HCT116 (cell line): ENCODE measurements around the gene ZNF718. TPM values are rescaled to one million over a fixed set of nuclear protein-coding genes. Genes with fewer than 3 reads are reported as not detected.

Experiments
- ATAC-seq: fragments of 200-7000 bp; cut with Tn5 transposase; 2 replicates; pipeline ENCODE4 v1.9.1; 2020; ENCODE audit warnings: mild to moderate bottlenecking, moderate library complexity
- BruUV-seq: library from RNA; stranded (reverse); fragments of 400-500 nt; replicated peaks from 2 replicates; lab custom pipeline; 2021; lab: Mats Ljungman, UMichigan
- CTCF ChIA-PET: fragments of 300-600 bp; sonication (Branson Sonifier 250); formaldehyde crosslinking; loops from one replicate; lab custom pipeline; 2021; ENCODE audit warnings: antibody characterized with exemption; lab: Charles Lee
- POLR2A ChIA-PET: fragments of 300-600, 350-600 bp; sonication (Branson Sonifier 250); formaldehyde crosslinking; loops from one replicate; lab custom pipeline; 2021; ENCODE audit warnings: antibody characterized with exemption; lab: Charles Lee
- RAD21 ChIA-PET, 2 experiments: fragments of 300-600 bp; sonication (Branson Sonifier 250); formaldehyde crosslinking; loops; one replicate each; lab custom pipeline; 2023; ENCODE audit warnings: low total read pairs in 2 of 2; ENCODE audit not compliant: uncharacterized antibody in 2 of 2, unreplicated experiment in 2 of 2, low non-redundant PET in 1 of 2; lab: Charles Lee
- DNase-seq: peaks from one replicate; pipeline ENCODE4 v3.0.0-alpha.2; 2010; ENCODE audit warnings: low read depth, low spot score
- H2AFZ ChIP-seq: fragments of 200-600 bp; shearing (Covaris generic), sonication (generic); 2 replicates; pipeline ENCODE4 v1.6.1; 2017; ENCODE audit warnings: low read depth, mixed run types, mixed read lengths, antibody characterized with exemption, low read length; ENCODE audit not compliant: poor library complexity, severe bottlenecking
- H3K27ac ChIP-seq: 2 replicates; pipeline ENCODE4 v1.5.1; 2012; ENCODE audit warnings: low read depth, low read length
- H3K27me3 ChIP-seq: fragments of 200-600 bp; sonication (generic); 2 replicates; pipeline ENCODE4 v1.6.1; 2016; ENCODE audit warnings: mixed run types, low read length, mixed read lengths; ENCODE audit not compliant: insufficient read depth
- H3K36me3 ChIP-seq, 2 experiments: fragments of 200-500 bp in 1 of 2; fragments of 200-600 bp in 1 of 2; sonication (Bioruptor generic) in 1 of 2; sonication (generic) in 1 of 2; 2 replicates each; pipeline versions ENCODE4 v1.5.1 to v1.6.1; 2014 to 2016; ENCODE audit warnings: low read length in 2 of 2, inconsistent platforms in 1 of 2, mixed read lengths in 1 of 2, mixed run types in 1 of 2; ENCODE audit not compliant: insufficient read depth in 2 of 2, control insufficient read depth in 1 of 2
- H3K4me1 ChIP-seq, 2 experiments: fragments of 200-600 bp in 1 of 2; sonication (generic) in 1 of 2; 2 replicates each; pipeline versions ENCODE4 v1.5.1 to v1.6.1; 2012 to 2017; ENCODE audit warnings: low read length in 2 of 2, inconsistent platforms in 1 of 2, mild to moderate bottlenecking in 1 of 2, mixed read lengths in 1 of 2, mixed run types in 1 of 2, moderate library complexity in 1 of 2; ENCODE audit not compliant: insufficient read depth in 2 of 2, control insufficient read depth in 1 of 2
- H3K4me2 ChIP-seq: fragments of 200-600 bp; sonication (generic); 2 replicates; pipeline ENCODE4 v1.6.1; 2017; ENCODE audit warnings: mixed run types, low read length, mixed read lengths
- H3K4me3 ChIP-seq, 2 experiments: fragments of 200-600 bp in 1 of 2; sonication (generic) in 1 of 2; replicated peaks in 1 of 2; 2 replicates each; pipeline ENCODE4 v1.5.1; 2011 to 2016; ENCODE audit warnings: low read length in 2 of 2, control low read depth in 1 of 2, low read depth in 1 of 2, mild to moderate bottlenecking in 1 of 2, mixed read lengths in 1 of 2, mixed run types in 1 of 2
- H3K79me2 ChIP-seq: fragments of 200-600 bp; sonication (generic); 2 replicates; pipeline ENCODE4 v1.6.1; 2017; ENCODE audit warnings: mild to moderate bottlenecking, mixed run types, low read length, moderate library complexity, mixed read lengths; ENCODE audit not compliant: insufficient read depth
- H3K9ac ChIP-seq: fragments of 200-600 bp; sonication (generic); 2 replicates; pipeline ENCODE4 v1.6.1; 2016; ENCODE audit warnings: low read length, mixed read lengths
- H3K9me2 ChIP-seq: fragments of 200-600 bp; sonication (generic), shearing (Covaris generic); 2 replicates; pipeline ENCODE4 v1.6.1; 2017; ENCODE audit warnings: mixed run types, mild to moderate bottlenecking, moderate library complexity; ENCODE audit not compliant: insufficient read depth
- H3K9me3 ChIP-seq, 2 experiments: fragments of 200-500 bp in 1 of 2; fragments of 200-600 bp in 1 of 2; sonication (Bioruptor generic) in 1 of 2; sonication (generic) in 1 of 2; 2 replicates each; pipeline ENCODE4 v1.6.1; 2014 to 2017; ENCODE audit warnings: low read length in 2 of 2, mixed read lengths in 2 of 2, inconsistent platforms in 1 of 2, low read depth in 1 of 2, mild to moderate bottlenecking in 1 of 2, mixed run types in 1 of 2, moderate library complexity in 1 of 2; ENCODE audit not compliant: control insufficient read depth in 1 of 2, insufficient read depth in 1 of 2
- H4K20me1 ChIP-seq: fragments of 200-600 bp; sonication (generic), shearing (Covaris generic); 2 replicates; pipeline ENCODE4 v1.6.1; 2017; ENCODE audit warnings: mixed run types, mild to moderate bottlenecking, moderate library complexity; ENCODE audit not compliant: insufficient read depth
- ATF3 ChIP-seq: IDR thresholded peaks from 2 replicates; pipeline ENCODE4 v1.6.1; 2012
- CBX3 ChIP-seq: IDR thresholded peaks from 2 replicates; pipeline ENCODE4 v1.6.1; 2012; ENCODE audit warnings: low read depth
- CTCF ChIP-seq, 3 experiments: fragments of 200-600 bp in 1 of 3; sonication (generic) in 1 of 3; IDR thresholded peaks in 2 of 3; conservative IDR thresholded peaks in 1 of 3; 2 replicates each; pipeline ENCODE4 v1.5.1; 2012 to 2017; ENCODE audit warnings: low read depth in 2 of 3, low read length in 2 of 3, antibody characterized with exemption in 1 of 3, borderline replicate concordance in 1 of 3, control low read depth in 1 of 3, mild to moderate bottlenecking in 1 of 3, mixed read lengths in 1 of 3, mixed run types in 1 of 3, moderate library complexity in 1 of 3; ENCODE audit not compliant: insufficient read depth in 1 of 3
- EZH2 ChIP-seq: fragments of 200-600 bp; sonication (generic); IDR thresholded peaks from 2 replicates; pipeline ENCODE4 v1.6.1; 2017; ENCODE audit warnings: antibody characterized with exemption, mixed run types
- FOSL1 ChIP-seq: IDR thresholded peaks from 2 replicates; pipeline ENCODE4 v1.6.1; 2012; ENCODE audit warnings: low read depth
- JUND ChIP-seq: IDR thresholded peaks from 2 replicates; pipeline ENCODE4 v1.6.1; 2012
- MAX ChIP-seq: IDR thresholded peaks from 2 replicates; pipeline ENCODE4 v1.6.1; 2012
- POLR2A ChIP-seq: IDR thresholded peaks from 2 replicates; pipeline ENCODE4 v1.7.0; 2011; ENCODE audit warnings: borderline replicate concordance; ENCODE audit not compliant: insufficient read depth, insufficient read length; ENCODE audit errors: extremely low read depth
- REST ChIP-seq: IDR thresholded peaks from 2 replicates; pipeline ENCODE4 v1.6.1; 2012; ENCODE audit warnings: low read depth
- SP1 ChIP-seq: IDR thresholded peaks from 2 replicates; pipeline ENCODE4 v1.6.1; 2012; ENCODE audit warnings: low read depth
- SRF ChIP-seq: IDR thresholded peaks from 2 replicates; pipeline ENCODE4 v1.6.1; 2012; ENCODE audit warnings: low read depth
- TCF7L2 ChIP-seq: IDR thresholded peaks from 2 replicates; pipeline ENCODE4 v1.7.0; 2011; ENCODE audit warnings: borderline replicate concordance, inconsistent platforms; ENCODE audit not compliant: insufficient read depth, insufficient read length; ENCODE audit errors: extremely low read depth
- ZFX ChIP-seq: fragments of 450-650 bp; IDR thresholded peaks from 2 replicates; pipeline ENCODE4 v1.6.1; 2017
- intact Hi-C: fragments of 100-400 bp; cut with micrococcal nuclease; formaldehyde crosslinking; loops from 2 replicates; pipeline ENCODE4 v1.10.0; 2022
- total RNA-seq: library from RNA; stranded (reverse); gene quantifications from one replicate; pipeline ENCODE4 v1.2.1, GENCODE V29; 2021; ENCODE audit not compliant: unreplicated experiment

The ZNF718 gene
- total RNA-seq, 1 experiment from 2014 or later = 0.07 TPM

GRCh38 chr4:112771-113170, 11.5 kb upstream of the ZNF718 start:
- H3K27me3 ChIP-seq = no peaks in the 10 kb centered on the region
- no peak for DNase-seq
- no peak overlapping the region for H3K27ac ChIP-seq
- no peak overlapping the region for H3K9ac ChIP-seq
- no peaks in the 10 kb centered on the region for H4K20me1 ChIP-seq
- H3K79me2 ChIP-seq = no peaks in the 10 kb centered on the region
- ChIA-PET RAD21 (no interaction called here), CTCF (no interaction called here), POLR2A (no interaction called here)
- H2AFZ ChIP-seq = no peak overlapping the region
- H3K9me3 ChIP-seq = peaks cover 9 to 14% of the 10 kb centered on the region in 2 experiments; a peak in 2 of 4 replicates
- H3K36me3 ChIP-seq = no peaks in the 10 kb centered on the region
- intact Hi-C loops = no loop called here
- no peak for ATAC-seq
- H3K9me2 ChIP-seq = no peaks in the 10 kb centered on the region
- TF ChIP-seq SRF = no peak
- TF ChIP-seq REST = no peak
- no peak for TF ChIP-seq EZH2
- TF ChIP-seq JUND = no peak
- TF ChIP-seq FOSL1 = no peak
- TF ChIP-seq ZFX = no peak
- TF ChIP-seq MAX = no peak
- TF ChIP-seq ATF3 = no peak
- TF ChIP-seq SP1 = no peak
- no peak for TF ChIP-seq POLR2A
- no peak for TF ChIP-seq TCF7L2
- TF ChIP-seq CTCF (IDR thresholded peaks at IDR 0.05 in 2 of 3, conservative IDR thresholded peaks at IDR 0.05 in 1 of 3; ENCODE audit: borderline replicate concordance in 1 of 3, insufficient read depth in 1 of 3, low read depth in 2 of 3, low read length in 2 of 3) = no peak
- TF ChIP-seq CBX3 = no peak
- H3K4me2 ChIP-seq = no peak overlapping the region
- H3K4me1 ChIP-seq = no peaks in the 10 kb centered on the region
- no peak overlapping the region for H3K4me3 ChIP-seq
- no TSS peak for BruUV-seq
